RWPE1 (cell line): Measurements from ENCODE around the gene ACVR1C.
A peak's percentile ranks its signal among the peaks of the same experiment; 100 is the strongest.
"Not testable (repeated sequence)": the region's sequence is repeated elsewhere in the genome, so short reads cannot be mapped to it uniquely, and the experiment has no call there.

Experiments used
- CTCF ChIA-PET: fragments of 350-600 bp; sonication (Branson Sonifier 250); formaldehyde crosslinking; extraction: SDS; loops from one replicate; lab custom pipeline; 2021; lab: Yijun Ruan, JAX
- POLR2A ChIA-PET: fragments of 400-600 bp; formaldehyde crosslinking; extraction: SDS; loops from one replicate; lab custom pipeline; 2020; ENCODE audit warnings: antibody characterized with exemption; ENCODE audit not compliant: low non-redundant PET; lab: Yijun Ruan, JAX
- DNase-seq: peaks from one replicate; pipeline ENCODE4 v3.0.0; 2012; ENCODE audit warnings: low spot score
- H3K27ac ChIP-seq: fragments of 450-650 bp; 2 replicates; pipeline ENCODE4 v1.5.1; 2017
- TF ChIP-seq, protein P1 (sequence below): fragments of 450-650 bp; conservative IDR thresholded peaks from 2 replicates; pipeline ENCODE4 v1.5.1; 2017; ENCODE audit warnings: low read depth, mild to moderate bottlenecking

ACVR1C gene

DNA sequence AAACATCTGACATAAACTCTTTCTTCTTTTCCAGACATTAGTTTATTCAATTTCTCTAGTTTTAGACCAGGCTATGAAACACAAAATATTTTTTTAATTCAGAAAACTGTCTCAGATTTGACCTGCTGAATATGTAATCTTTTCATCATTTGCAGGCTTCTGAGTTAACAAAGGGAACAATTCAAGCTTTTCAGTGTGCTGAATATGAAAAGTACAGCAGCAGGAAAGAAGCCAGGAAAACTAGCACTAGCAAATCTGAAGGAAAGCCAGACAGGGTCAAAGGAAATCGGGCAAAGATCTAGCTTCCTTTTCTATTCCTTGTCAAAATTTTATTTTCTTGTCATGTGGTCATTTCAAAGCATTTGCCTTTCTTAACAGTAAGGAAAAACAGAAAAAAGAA lies 35.3 kb downstream of the ACVR1C start:
- ChIA-PET POLR2A (no interaction called here), CTCF (interaction anchor here (1.7 kb wide), 1 partner anchor 101 kb away, joined by 5 read pairs; no protein-coding TSS in a partner anchor)
- no peak overlapping the region for H3K27ac ChIP-seq
- TF ChIP-seq, protein P1, sequence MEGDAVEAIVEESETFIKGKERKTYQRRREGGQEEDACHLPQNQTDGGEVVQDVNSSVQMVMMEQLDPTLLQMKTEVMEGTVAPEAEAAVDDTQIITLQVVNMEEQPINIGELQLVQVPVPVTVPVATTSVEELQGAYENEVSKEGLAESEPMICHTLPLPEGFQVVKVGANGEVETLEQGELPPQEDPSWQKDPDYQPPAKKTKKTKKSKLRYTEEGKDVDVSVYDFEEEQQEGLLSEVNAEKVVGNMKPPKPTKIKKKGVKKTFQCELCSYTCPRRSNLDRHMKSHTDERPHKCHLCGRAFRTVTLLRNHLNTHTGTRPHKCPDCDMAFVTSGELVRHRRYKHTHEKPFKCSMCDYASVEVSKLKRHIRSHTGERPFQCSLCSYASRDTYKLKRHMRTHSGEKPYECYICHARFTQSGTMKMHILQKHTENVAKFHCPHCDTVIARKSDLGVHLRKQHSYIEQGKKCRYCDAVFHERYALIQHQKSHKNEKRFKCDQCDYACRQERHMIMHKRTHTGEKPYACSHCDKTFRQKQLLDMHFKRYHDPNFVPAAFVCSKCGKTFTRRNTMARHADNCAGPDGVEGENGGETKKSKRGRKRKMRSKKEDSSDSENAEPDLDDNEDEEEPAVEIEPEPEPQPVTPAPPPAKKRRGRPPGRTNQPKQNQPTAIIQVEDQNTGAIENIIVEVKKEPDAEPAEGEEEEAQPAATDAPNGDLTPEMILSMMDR: no peak
- DNase-seq: no peak

DNA sequence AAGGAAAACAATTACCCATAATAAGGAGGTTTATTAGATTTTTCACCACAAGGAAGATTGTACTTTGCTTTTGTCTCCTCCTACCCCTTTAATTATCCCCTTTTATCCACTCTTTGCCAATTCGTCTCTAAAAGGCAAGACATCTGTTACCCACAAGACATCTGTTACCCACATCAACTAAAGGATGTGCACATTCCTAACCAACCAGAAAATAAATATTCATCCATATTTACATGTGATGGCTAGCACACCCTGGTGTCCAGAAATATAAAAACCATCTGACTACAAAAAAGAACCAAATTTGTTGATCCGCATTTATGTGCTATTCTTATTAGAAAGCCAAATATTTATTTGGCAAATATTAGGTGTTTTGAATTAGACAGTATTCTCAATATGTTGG lies 35.7 kb downstream of the ACVR1C start:
- CTCF ChIA-PET: no interaction called here
- DNase-seq: no peak
- H3K27ac ChIP-seq: no peak overlapping the region
- POLR2A ChIA-PET: no interaction called here
- TF ChIP-seq, protein P1: no peak

DNA sequence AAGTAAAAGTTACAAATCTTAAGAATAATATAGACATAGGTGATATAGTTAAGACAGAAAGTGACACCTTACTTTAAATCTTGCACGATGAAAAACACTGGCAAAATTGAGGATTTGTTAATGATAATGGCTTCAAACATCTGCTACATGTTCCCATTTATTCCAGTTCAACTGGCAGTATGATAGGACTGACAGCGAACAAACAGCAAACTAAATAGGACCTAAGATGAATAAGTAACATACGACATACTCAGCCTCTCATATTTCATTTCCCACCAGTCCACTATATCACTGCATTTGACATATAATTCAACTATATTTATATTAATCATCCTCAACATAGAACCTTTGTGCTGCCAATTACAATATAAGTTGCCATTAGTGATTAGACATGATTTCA lies 36.3 kb downstream of the ACVR1C start:
- CTCF ChIA-PET: interaction anchor here (0.6 kb wide), 2 partner anchors 11 to 419 kb away, joined by 3 read pairs; no protein-coding TSS in a partner anchor
- no peak overlapping the region for H3K27ac ChIP-seq
- POLR2A ChIA-PET: no interaction called here
- TF ChIP-seq, protein P1: no peak
- DNase-seq: no peak

DNA sequence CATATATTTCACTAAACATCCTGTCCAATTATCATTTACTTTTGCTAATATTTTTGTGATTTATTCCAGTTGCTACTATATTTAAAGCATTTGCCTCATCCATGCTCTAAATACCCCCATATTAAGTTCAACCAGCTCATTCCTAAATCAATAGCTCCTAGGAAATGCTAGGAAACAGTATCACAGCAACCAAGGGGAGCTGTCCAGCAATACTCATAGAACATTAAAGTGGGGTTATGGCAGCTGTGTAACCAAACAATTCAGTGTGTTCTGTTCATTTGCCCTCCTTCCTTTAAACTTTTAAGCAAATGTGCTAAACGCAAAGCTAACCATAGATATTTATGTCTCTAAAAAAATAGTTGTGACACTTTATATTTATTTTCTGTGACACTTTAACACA lies 41.1 kb downstream of the ACVR1C start:
- no peak overlapping the region for H3K27ac ChIP-seq
- POLR2A ChIA-PET: no interaction called here
- DNase-seq: no peak
- TF ChIP-seq, protein P1: no peak
- CTCF ChIA-PET: no interaction called here

DNA sequence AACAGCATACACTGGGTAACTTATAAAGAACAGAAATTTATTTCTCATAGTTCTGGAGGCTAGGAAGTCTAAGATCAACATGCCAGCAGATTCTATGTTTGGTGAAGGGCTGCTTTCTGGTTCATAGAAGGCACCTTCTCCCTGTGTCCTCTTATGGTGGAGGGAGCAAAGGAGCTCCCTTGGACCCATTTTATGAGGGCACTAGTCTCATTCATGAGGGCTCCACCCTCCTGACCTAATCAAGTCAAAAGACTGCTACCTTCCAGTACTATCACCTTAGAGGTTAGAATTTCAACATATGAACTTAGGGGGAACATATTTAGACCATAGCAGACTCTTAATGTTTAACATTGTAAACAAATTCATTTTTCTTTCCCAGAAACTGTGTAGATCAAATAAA lies 54.5 kb downstream of the ACVR1C start:
- CTCF ChIA-PET: interaction anchor here (0.6 kb wide), 2 partner anchors 149 to 301 kb away, joined by 3 to 4 read pairs; no protein-coding TSS in a partner anchor
- DNase-seq: no peak
- H3K27ac ChIP-seq: no peak overlapping the region
- TF ChIP-seq, protein P1: no peak
- POLR2A ChIA-PET: no interaction called here

DNA sequence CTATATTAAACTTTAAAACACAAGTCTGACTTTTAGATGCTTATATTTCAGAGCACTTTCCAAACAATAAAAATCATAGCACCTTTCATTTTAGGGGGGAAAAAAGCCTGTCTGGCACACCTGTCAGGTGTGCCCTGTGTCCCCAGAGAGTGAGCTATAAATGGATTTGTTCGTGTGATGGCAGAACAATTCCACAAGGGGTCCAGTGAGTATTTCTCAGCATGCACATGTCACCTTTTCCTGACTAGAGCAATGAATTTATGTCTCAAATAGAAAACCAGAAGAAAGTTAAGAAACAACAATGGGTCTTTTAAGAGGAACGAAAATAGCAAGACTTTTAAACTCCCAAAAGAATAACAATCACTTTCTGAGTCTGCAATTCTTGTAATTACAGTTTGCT lies 55.9 kb downstream of the ACVR1C start:
- ChIA-PET POLR2A (no interaction called here), CTCF (no interaction called here)
- TF ChIP-seq, protein P1: no peak; the same call in 1 of the 2 replicates
- DNase-seq: peak; percentile 24
- H3K27ac ChIP-seq: no peak overlapping the region

DNA sequence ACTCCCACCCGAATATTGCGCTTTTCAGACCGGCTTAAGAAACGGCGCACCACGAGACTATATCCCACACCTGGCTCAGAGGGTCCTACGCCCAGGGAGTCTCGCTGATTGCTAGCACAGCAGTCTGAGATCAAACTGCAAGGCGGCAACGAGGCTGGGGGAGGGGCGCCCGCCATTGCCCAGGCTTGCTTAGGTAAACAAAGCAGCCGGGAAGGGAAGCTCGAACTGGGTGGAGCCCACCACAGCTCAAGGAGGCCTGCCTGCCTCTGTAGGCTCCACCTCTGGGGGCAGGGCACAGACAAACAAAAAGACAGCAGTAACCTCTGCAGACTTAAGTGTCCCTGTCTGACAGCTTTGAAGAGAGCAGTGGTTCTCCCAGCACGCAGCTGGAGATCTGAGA lies 62.0 kb downstream of the ACVR1C start:
- H3K27ac ChIP-seq, CTCF ChIA-PET, DNase-seq, POLR2A ChIA-PET: not testable (repeated sequence)

DNA sequence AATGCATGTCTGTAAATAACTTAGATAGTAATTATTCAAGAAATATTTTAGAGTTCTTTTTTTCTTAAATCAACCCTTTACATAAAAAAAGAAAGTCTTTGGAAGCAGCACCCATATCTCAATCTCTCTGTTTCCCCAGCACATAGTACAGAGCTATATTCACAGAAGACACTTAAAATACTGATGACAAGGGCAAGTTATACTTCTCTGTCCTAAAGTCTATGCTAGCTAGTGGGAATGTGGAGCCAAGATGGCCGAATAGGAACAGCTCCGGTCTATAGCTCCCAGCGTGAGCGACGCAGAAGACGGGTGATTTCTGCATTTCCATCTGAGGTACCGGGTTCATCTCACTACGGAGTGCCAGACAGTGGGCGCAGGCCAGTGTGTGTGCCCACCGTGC lies 62.6 kb downstream of the ACVR1C start:
- DNase-seq, POLR2A ChIA-PET, H3K27ac ChIP-seq, CTCF ChIA-PET: not testable (repeated sequence)
